IPS-18a (cell line): ENCODE results near the gene TSSK3.
"Not testable (repeated sequence)": the region's sequence is repeated elsewhere in the genome, so short reads cannot be mapped to it uniquely, and the experiment has no call there.

ENCODE experiments used
- H3K27ac ChIP-seq: one replicate; pipeline ENCODE4 v1.5.1; 2013; ENCODE audit warnings: low read length
- H3K27me3 ChIP-seq: one replicate; pipeline ENCODE4 v1.6.1; 2013; ENCODE audit warnings: mild to moderate bottlenecking, low read length; ENCODE audit not compliant: control insufficient read depth, insufficient read depth
- H3K36me3 ChIP-seq: one replicate; pipeline ENCODE4 v1.6.1; 2013; ENCODE audit warnings: low read depth, low read length; ENCODE audit not compliant: control insufficient read depth
- H3K4me1 ChIP-seq: one replicate; pipeline ENCODE4 v1.6.1; 2013; ENCODE audit warnings: low read depth, low read length; ENCODE audit not compliant: control insufficient read depth
- H3K4me3 ChIP-seq: one replicate; pipeline ENCODE4 v1.5.1; 2013; ENCODE audit warnings: low read length
- H3K9ac ChIP-seq: one replicate; pipeline ENCODE4 v1.6.1; 2013; ENCODE audit warnings: mild to moderate bottlenecking, low read length, moderate library complexity
- H3K9me3 ChIP-seq: one replicate; pipeline ENCODE4 v1.6.1; 2013; ENCODE audit warnings: low read depth, low read length; ENCODE audit not compliant: control insufficient read depth

TSSK3 gene

GRCh38 chr1:32353886-32354570, 8.3 kb upstream of the TSSK3 start:
- Histone ChIP-seq H3K36me3 (no peaks in the 10 kb centered on the region), H3K9me3 (peaks cover 5% of the 10 kb centered on the region), H3K27ac (no peak overlapping the region), H3K9ac (no peak overlapping the region), H3K4me3 (no peak overlapping the region), H3K27me3 (peaks cover 26% of the 10 kb centered on the region), H3K4me1 (peaks cover 4% of the 10 kb centered on the region)

- not testable (repeated sequence) for H3K36me3 ChIP-seq, H3K4me1 ChIP-seq, H3K9ac ChIP-seq, H3K9me3 ChIP-seq, H3K27ac ChIP-seq, H3K4me3 ChIP-seq
- peaks cover 21% of the 10 kb centered on the region for H3K27me3 ChIP-seq
Measured at GRCh38 chr1:32355778-32356177, 6.6 kb upstream of the TSSK3 start.

DNA sequence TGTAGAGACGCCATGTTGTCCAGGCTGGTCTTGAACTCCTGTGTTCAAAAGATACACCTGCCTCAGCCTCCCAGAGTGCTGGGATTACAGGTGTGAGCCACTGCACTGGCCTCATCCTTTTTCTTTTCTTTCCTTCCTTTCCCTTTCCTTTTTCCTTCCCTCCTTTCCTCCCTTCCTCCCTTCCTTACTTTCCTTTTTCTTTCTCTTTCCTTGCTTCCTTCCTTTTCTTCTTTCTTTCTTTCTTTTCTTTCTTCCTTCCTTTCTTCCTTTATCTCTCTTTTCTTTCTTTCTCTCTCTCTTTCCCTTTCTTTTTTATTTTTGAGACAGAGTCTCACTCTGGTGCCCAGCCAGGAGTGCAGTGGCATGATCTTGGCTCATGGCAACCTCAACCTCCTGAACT, 5.9 kb upstream of the TSSK3 start:
- Histone ChIP-seq H3K27me3 (peaks cover 27% of the 10 kb centered on the region), H3K36me3 (no peaks in the 10 kb centered on the region), H3K9me3 (no peaks in the 10 kb centered on the region), H3K4me1 (peaks cover 4% of the 10 kb centered on the region), H3K4me3 (no peak overlapping the region), H3K9ac (no peak overlapping the region), H3K27ac (no peak overlapping the region)

- Histone ChIP-seq H3K9ac (no peak overlapping the region), H3K9me3 (no peaks in the 10 kb centered on the region), H3K4me3 (no peak overlapping the region), H3K4me1 (peaks cover 4% of the 10 kb centered on the region), H3K27me3 (peaks cover 28% of the 10 kb centered on the region), H3K36me3 (no peaks in the 10 kb centered on the region), H3K27ac (no peak overlapping the region)
Measured at GRCh38 chr1:32357614-32358013, 4.7 kb upstream of the TSSK3 start.

DNA sequence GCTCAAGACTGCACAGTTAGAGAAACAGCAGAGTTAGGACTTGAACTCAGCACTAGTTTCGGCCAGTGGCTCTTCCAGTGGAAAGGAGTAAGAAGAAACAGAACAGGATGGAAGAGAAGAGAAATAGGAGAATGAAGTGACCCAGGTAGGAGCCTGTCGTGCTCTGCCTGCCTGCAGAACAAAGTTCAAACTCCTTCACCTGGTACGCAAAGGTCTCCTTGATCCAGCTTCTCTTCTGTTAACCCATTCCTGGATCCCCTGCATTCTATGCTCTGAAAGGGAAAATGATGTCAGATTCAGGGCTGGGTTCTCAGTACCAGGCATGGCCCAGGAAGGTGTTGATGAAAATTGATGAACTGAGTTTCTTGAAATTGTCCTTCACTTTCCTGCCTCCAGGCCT, 3.9 kb upstream of the TSSK3 start:
- H3K9ac ChIP-seq: no peak overlapping the region
- H3K9me3 ChIP-seq: no peaks in the 10 kb centered on the region
- no peaks in the 10 kb centered on the region for H3K36me3 ChIP-seq
- H3K27me3 ChIP-seq: peaks cover 28% of the 10 kb centered on the region
- no peak overlapping the region for H3K27ac ChIP-seq
- H3K4me1 ChIP-seq: no peaks in the 10 kb centered on the region
- no peak overlapping the region for H3K4me3 ChIP-seq

DNA sequence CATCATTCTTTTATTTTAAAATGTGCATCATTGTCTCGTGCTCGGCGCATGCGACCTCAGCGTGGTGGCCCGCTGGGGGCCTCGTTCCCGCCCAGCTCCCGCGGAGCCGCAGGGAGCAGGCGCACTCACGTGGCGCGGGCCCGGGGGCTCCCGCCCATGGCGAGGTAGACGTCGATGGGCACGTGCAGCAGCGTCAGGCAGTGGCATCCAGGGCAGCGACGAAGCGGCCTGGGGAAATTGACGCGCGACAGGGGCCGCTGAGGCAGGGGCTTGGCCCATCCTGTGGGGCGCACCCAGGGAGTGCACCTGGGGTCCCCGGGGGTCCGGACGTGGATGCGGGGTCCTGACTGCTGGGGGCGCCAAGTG, 1.0 kb upstream of the TSSK3 start:
- peaks cover 28% of the 10 kb centered on the region for H3K27me3 ChIP-seq
- no peaks in the 10 kb centered on the region for H3K4me1 ChIP-seq
- H3K27ac ChIP-seq: no peak overlapping the region
- no peaks in the 10 kb centered on the region for H3K9me3 ChIP-seq
- H3K9ac ChIP-seq: no peak overlapping the region
- peak overlapping the region; percentile 33 for H3K4me3 ChIP-seq
- peaks cover 14% of the 10 kb centered on the region for H3K36me3 ChIP-seq

- Histone ChIP-seq H3K27me3 (peaks cover 28% of the 10 kb centered on the region), H3K9me3 (no peaks in the 10 kb centered on the region), H3K36me3 (peaks cover 20% of the 10 kb centered on the region), H3K4me3 (peak overlapping the region; percentile 33), H3K4me1 (no peaks in the 10 kb centered on the region), H3K9ac (no peak overlapping the region), H3K27ac (no peak overlapping the region)
Measured at GRCh38 chr1:32361674-32362473, 465 bp upstream of the TSSK3 start.

GRCh38 chr1:32363713-32364112, 1.4 kb downstream of the TSSK3 start:
- no peak overlapping the region for H3K27ac ChIP-seq
- H3K4me3 ChIP-seq: no peak overlapping the region
- H3K4me1 ChIP-seq: no peaks in the 10 kb centered on the region
- peaks cover 23% of the 10 kb centered on the region for H3K27me3 ChIP-seq
- H3K9ac ChIP-seq: no peak overlapping the region
- H3K36me3 ChIP-seq: peaks cover 36% of the 10 kb centered on the region
- no peaks in the 10 kb centered on the region for H3K9me3 ChIP-seq

DNA sequence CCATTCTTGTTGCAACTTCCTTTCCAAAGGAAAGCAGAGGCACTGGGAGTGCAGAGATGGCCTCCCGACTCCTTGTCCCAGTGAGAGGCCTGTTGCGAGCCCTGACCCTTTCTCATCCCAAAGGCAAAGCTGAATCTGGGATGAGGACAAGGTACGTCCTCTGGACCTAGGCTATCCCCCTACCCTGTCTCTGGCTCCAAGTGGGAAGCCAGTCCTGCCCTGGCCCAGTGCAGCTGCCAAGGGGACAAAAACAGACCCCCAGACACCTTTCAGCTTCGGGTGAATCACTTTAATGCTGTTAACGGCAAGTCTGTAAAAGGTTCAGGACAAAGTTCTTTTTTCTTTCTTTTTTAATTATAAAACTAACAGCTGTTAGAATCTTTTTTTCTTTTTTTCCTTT, 2.5 kb downstream of the TSSK3 start:
- Histone ChIP-seq H3K4me1 (no peaks in the 10 kb centered on the region), H3K4me3 (no peak overlapping the region), H3K9me3 (no peaks in the 10 kb centered on the region), H3K27ac (no peak overlapping the region), H3K27me3 (peaks cover 21% of the 10 kb centered on the region), H3K36me3 (peaks cover 36% of the 10 kb centered on the region), H3K9ac (no peak overlapping the region)

DNA sequence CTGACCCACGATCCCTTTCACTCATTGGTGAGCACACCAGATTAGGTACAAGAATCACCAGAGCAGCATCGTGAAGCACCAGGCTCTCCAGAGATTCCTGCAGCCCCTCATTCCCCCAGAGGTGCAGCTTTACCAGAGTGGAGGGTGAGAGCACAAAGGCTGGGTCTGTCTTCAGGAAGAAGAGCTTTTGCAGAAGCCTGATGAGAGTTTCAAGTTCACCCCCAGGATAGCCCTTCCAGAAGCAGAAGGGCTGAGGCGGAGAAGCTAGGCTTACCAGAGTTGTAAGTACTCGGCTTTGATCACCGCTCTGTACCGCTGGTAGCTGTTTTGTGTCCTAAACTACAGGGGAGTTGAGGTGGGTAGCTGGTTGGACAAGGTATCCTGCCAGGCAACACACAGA, 3.1 kb downstream of the TSSK3 start:
- peaks cover 36% of the 10 kb centered on the region for H3K36me3 ChIP-seq
- no peak overlapping the region for H3K27ac ChIP-seq
- peaks cover 16% of the 10 kb centered on the region for H3K27me3 ChIP-seq
- no peak overlapping the region for H3K9ac ChIP-seq
- no peaks in the 10 kb centered on the region for H3K4me1 ChIP-seq
- no peaks in the 10 kb centered on the region for H3K9me3 ChIP-seq
- H3K4me3 ChIP-seq: no peak overlapping the region

GRCh38 chr1:32367912-32368635, 5.7 kb downstream of the TSSK3 start:
- no peaks in the 10 kb centered on the region for H3K27me3 ChIP-seq

More at GRCh38 chr1:32367912-32368635, 5.7 kb downstream of the TSSK3 start:
- Histone ChIP-seq H3K4me1 (no peaks in the 10 kb centered on the region), H3K36me3 (peaks cover 52% of the 10 kb centered on the region), H3K9ac (no peak overlapping the region), H3K9me3 (no peaks in the 10 kb centered on the region), H3K4me3 (no peak overlapping the region), H3K27ac (no peak overlapping the region)
